Measurements from ENCODE around the gene IFT172.

GRCh38 chr2:27489118-27489497 is 435 bp downstream of the IFT172 start:
- TF ChIP-seq EZH2phosphoT487 (IDR thresholded peaks at IDR 0.05; ENCODE audit: insufficient read depth, low read depth): no peak
- TF ChIP-seq EZH2 (IDR thresholded peaks at IDR 0.05; ENCODE audit: insufficient read depth, poor library complexity, severe bottlenecking): no peak
